GM18909 (cell line): Measurements from ENCODE around the gene TANC1.

Experiments
- ATAC-seq: cut with Tn5 transposase; IDR thresholded peaks from one replicate; pipeline ENCODE4 v1.9.1; 2021; ENCODE audit warnings: mild to moderate bottlenecking; ENCODE audit not compliant: unreplicated experiment, poor library complexity

Gene TANC1

GRCh38 chr2:159232456-159233170, 264.2 kb downstream of the TANC1 start:
- no peak for ATAC-seq

DNA sequence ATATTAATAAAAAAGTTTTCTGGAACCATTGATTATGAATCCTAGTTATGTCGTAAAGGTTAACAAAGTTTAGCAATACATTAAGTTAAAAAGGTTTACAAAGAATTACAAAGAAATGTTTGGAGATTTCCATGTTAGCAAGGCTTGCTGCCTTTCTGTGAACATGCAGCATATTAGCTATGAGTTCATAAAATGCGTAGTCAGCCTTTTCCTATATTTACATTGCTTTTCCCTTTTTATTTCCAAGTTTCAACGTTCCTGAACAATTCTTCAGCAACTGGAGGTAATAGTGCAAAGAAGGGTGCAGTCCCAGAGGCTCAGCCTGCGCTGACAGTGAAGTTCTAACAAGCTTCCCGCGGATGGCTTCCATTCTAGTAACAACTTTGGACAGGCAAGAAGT, 266.4 kb downstream of the TANC1 start:
- no peak for ATAC-seq

DNA sequence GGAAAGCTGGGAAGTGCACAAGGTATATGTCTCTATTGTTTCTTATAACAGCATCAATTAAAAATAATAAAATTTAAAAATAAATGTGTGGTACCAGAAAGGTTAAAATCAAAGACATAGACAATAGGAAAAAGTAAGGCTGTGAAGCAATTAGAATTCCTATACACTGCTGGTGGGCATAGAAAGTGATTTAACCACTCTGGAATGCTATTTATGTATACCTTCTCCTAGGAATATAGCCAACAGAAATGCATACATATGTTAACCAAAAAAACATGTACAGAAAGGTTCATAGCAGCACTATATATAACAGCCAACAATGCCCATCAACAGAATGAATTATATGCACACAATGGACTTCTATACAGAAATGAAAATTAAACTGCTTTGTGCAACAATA, 275.1 kb downstream of the TANC1 start:
- ATAC-seq: no peak

GRCh38 chr2:159246325-159246988, 278.0 kb downstream of the TANC1 start:
- ATAC-seq: no peak

- peak; percentile 86 for ATAC-seq
Observed at GRCh38 chr2:159249990-159250715, 281.7 kb downstream of the TANC1 start.

DNA sequence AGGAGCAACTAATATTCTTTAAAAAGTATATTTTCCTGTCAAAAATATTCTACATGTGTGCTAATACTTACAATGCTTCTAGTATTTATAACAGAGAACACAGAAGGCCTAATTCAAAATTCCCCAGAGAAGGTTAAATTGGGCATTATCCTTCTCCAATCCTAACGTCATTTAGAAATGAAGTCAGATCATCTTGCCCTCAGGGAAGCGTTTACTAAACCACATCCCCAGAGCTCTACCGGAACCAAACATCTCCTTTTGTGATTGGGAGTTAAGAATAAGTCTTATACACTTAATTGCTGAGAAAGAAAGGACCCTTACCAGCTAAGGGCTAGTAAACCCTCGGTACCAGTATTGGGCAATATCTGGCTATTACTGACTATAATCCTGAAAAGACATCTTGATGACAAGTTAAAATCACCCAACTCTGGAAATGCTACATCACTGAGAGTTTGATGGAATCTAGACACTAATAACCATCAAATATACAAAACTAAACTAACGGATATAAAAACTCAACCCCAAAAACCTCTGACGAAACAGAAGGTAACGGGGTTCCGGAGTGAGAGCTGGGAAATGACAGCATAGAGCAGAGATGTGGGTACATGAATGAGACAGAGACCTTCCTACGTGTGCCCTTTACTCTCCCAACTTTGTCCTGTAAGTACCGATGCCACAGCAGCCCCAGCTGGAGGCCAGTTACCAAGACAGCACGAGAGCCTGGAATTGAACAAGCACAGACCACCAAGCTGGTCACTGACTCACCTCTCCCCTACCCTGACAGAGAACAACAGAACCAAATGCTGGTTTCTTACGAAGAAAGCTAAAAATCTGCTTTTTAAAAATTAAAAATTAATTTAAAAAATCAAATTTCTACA, 283.1 kb downstream of the TANC1 start:
- no peak for ATAC-seq

GRCh38 chr2:159252905-159253304, 284.5 kb downstream of the TANC1 start:
- ATAC-seq: no peak

- no peak for ATAC-seq
Observed at GRCh38 chr2:159256159-159256558, 287.7 kb downstream of the TANC1 start.

DNA sequence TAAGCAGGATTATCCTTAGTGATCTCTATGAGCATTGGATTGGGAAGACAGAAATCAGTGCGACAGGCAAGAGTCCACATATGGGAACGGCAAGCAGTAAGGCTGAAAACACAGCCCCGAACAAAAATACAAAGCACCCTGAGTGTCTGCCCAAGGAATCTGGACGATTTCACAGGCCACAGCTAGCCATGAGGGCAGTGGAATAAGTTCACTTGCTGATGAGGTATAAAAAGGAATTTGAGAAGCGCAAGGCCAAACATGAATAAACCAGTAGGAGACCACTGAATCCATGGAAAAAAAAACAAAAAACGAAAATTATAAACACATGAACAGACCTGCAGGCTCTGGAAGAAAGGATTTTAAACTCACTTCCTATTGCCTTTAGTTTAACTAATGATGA, 293.8 kb downstream of the TANC1 start:
- no peak for ATAC-seq

DNA sequence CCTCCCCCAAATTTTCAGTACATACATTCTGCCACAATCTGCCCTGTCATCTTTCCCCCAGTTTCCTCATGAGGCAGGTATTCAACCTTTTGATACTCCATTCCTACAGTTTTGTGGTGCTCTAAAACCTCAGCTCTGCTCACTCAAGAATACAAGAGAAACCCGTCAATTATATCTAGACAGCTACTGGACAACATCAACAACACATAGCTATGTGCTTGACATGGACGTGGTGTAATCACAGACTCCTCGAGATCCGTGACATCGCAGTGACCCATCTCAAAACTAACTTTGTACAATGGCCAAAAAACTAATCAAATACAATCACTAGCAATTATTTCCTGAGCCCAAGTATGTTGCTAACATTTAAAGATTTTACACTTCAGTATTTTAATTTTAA, 294.5 kb downstream of the TANC1 start:
- no peak for ATAC-seq

GRCh38 chr2:159265171-159265576, 296.7 kb downstream of the TANC1 start:
- ATAC-seq: no peak

GRCh38 chr2:159266554-159266953, 298.1 kb downstream of the TANC1 start:
- ATAC-seq: no peak

DNA sequence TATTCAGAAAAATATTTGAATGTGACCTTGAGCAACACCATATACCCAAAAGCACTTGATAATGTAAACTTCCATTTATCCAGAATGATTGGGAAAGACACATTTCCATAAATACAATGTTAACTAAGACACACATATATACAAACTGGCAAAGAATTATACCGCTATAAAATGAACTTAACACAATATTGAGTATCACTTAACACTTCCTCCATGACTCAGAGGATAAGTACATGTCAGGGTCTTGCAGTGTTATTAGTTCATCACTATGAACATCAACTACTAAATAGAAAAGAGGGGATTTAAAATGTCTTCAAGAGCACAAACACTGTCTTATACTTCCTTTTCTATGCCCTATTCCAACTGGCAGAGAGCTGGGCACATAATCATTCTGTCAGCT, 299.5 kb downstream of the TANC1 start:
- no peak for ATAC-seq

GRCh38 chr2:159270744-159271379, 302.4 kb downstream of the TANC1 start:
- no peak for ATAC-seq

- ATAC-seq: no peak
Observed at GRCh38 chr2:159272156-159272555, 303.7 kb downstream of the TANC1 start.

DNA sequence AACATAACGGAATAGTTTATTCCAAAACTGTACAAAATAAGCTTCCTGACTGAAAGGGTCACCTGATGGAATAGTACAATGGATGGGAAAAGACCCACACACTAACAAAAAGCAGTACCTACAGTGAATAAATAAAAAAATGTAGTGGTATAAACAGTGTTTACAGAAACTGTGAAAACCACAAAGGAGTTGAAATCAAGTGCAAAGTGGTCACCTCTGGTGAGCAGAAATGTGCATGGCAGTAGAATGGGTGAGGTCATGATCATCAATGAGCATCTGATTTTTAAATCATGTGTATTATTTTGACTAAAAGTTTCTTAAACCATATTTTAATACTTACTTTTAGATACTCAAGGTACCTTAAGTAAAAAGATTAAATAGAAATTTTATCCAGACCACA, 306.7 kb downstream of the TANC1 start:
- ATAC-seq: no peak

- no peak for ATAC-seq
Observed at GRCh38 chr2:159279700-159280099, 311.3 kb downstream of the TANC1 start.

DNA sequence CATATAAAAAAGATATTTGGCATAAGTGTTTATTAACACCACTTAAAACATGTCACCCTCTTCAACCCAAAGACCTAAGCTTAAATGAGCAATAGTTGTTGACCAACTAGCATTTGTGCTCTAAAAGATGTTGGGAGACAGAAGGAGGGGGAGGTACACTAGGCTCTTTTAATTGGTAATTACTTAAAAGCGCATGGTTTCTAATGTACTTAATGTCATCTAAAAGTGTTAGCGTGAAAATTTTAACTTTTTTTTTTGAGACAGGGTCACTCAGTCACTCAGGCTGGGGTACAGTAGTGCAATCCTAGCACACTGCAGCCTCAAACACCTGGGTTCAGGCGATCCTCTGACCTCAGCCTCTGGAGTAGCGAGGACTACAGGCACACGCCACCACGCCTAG, 312.6 kb downstream of the TANC1 start:
- ATAC-seq: no peak
